Peyer's patch (tissue), 4 donors: Measurements from ENCODE around the gene ZYX. TPM values are rescaled to one million over a fixed set of nuclear protein-coding genes. Genes with fewer than 3 reads are reported as not detected.
"Not testable (repeated sequence)": the region's sequence is repeated elsewhere in the genome, so short reads cannot be mapped to it uniquely, and the experiment has no call there.

Experiments
- DNase-seq, 3 donors: peaks; one replicate each; pipeline ENCODE4 v3.0.0-alpha.2; 2017 to 2019
- H3K27ac ChIP-seq, 4 donors: fragments of 200-600 bp; sonication (generic); one replicate each; pipeline ENCODE4 v1.5.1; 2016 to 2019
- H3K27me3 ChIP-seq, 2 donors: fragments of 200-600 bp; sonication (generic); one replicate each; pipeline ENCODE4 v1.5.1; 2019
- H3K36me3 ChIP-seq, 3 donors: fragments of 200-600 bp; sonication (generic); one replicate each; pipeline ENCODE4 v1.5.1; 2016 to 2019
- H3K4me1 ChIP-seq, 4 donors: fragments of 200-600 bp; sonication (generic); one replicate each; pipeline ENCODE4 v1.5.1; 2016 to 2019
- H3K4me3 ChIP-seq, 4 donors: fragments of 200-600 bp; sonication (generic); 1 replicate in 3 of 4; 2 replicates in 1 of 4; pipeline ENCODE4 v1.5.1; 2016 to 2019; ENCODE audit warnings: mild to moderate bottlenecking in 1 of 4
- H3K9me3 ChIP-seq, 4 donors: fragments of 200-600 bp; sonication (generic); one replicate each; pipeline ENCODE4 v1.5.1; 2016 to 2019; ENCODE audit warnings: mild to moderate bottlenecking in 1 of 4
- POLR2A ChIP-seq, 2 donors: fragments of 450-650 bp; IDR thresholded peaks; one replicate each; pipeline ENCODE4 v1.5.1; 2017; ENCODE audit warnings: antibody characterized with exemption in 2 of 2, mild to moderate bottlenecking in 2 of 2, moderate library complexity in 2 of 2
- total RNA-seq, 4 donors: library from RNA; depleted of rRNA; stranded (reverse); fragments of >200 nt; gene quantifications; one replicate each; pipeline ENCODE4 v1.1.0, GENCODE V29; 2016
- TF ChIP-seq, protein P1 (sequence below), 6 experiments: fragments of 450-650 bp in 4 of 6; fragments of 200-600 bp in 2 of 6; sonication (generic) in 1 of 6; IDR thresholded peaks; one replicate each; pipeline ENCODE4 v1.5.1; 2017 to 2019; ENCODE audit warnings: antibody characterized with exemption in 6 of 6, mild to moderate bottlenecking in 3 of 6, moderate library complexity in 1 of 6

The ZYX gene
- total RNA-seq, 4 donors from 2014 or later: 47.0 to 88.0 (median 55.9) TPM

DNA sequence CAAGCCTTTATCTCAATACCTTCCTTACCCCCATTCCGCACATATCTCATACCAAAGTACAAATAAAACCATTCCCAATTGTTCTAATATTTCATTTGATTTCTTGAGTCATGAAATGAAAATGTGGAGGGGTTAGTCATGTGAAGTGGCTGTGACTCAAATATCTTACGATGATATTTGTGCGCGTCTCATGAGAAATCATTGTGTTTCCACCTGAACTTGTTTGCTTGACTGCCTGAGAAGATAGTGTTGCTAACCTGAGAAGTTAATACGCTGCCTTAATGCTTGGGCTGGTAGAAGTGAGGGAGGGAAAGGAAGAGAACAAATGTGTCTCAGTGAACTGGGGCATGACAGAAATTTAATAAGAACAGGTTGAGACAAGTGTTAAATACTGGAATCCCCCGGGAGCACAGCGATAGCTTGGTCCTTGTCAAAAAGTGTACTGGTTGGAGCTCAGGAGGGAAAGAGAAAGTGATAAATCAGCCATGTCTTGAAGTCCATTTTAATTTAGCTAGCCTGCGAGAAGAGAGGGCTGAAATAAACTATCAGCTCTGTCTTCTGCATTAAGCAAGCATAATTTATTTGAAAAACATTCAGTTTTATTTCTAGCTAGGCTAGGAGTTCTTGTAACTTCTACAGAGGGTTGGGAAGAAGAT lies 34.7 kb downstream of the ZYX start:
- Histone ChIP-seq H3K4me1 (peaks cover 0 to 7% (median 0%) of the 10 kb centered on the region in 4 donors), H3K9me3 (no peaks in the 10 kb centered on the region), H3K4me3 (no peak overlapping the region), H3K27me3 (no peaks in the 10 kb centered on the region), H3K36me3 (no peaks in the 10 kb centered on the region), H3K27ac (no peak overlapping the region)
- TF ChIP-seq, protein P1, sequence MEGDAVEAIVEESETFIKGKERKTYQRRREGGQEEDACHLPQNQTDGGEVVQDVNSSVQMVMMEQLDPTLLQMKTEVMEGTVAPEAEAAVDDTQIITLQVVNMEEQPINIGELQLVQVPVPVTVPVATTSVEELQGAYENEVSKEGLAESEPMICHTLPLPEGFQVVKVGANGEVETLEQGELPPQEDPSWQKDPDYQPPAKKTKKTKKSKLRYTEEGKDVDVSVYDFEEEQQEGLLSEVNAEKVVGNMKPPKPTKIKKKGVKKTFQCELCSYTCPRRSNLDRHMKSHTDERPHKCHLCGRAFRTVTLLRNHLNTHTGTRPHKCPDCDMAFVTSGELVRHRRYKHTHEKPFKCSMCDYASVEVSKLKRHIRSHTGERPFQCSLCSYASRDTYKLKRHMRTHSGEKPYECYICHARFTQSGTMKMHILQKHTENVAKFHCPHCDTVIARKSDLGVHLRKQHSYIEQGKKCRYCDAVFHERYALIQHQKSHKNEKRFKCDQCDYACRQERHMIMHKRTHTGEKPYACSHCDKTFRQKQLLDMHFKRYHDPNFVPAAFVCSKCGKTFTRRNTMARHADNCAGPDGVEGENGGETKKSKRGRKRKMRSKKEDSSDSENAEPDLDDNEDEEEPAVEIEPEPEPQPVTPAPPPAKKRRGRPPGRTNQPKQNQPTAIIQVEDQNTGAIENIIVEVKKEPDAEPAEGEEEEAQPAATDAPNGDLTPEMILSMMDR (IDR thresholded peaks at IDR 0.05): no peak
- no peak for DNase-seq

DNA sequence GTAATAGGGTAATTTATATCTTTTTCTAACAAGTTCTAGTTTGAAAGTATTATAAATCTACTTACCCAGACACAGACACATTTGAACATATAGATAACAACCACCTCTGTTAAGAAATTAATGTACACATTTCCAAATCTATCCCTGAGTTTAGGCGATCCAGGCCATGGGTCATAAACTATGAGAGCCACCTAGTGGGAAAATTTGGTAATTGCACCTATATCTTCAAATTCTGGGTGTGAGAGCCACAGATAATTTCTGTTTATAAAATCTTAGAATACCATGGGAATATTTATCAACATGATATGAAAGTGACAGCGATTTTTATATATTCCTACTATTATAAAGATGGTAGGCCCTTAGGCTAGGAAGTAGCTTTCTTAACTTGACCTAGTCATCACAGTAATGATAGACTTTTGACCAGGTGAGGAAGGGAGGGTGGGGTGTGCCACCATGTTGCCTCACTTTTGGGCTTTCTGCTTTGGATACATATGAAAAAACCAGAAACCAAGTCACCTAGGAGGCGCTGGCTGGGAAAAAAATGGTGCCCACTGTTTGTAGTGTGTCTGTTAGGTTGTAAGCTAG lies 35.5 kb downstream of the ZYX start:
- no peaks in the 10 kb centered on the region for H3K27me3 ChIP-seq
- H3K27ac ChIP-seq: no peak overlapping the region
- no peak for TF ChIP-seq POLR2A (IDR thresholded peaks at IDR 0.05)
- TF ChIP-seq, protein P1 (IDR thresholded peaks at IDR 0.05): peak; percentile 67 to 90 (median 82)

DNA sequence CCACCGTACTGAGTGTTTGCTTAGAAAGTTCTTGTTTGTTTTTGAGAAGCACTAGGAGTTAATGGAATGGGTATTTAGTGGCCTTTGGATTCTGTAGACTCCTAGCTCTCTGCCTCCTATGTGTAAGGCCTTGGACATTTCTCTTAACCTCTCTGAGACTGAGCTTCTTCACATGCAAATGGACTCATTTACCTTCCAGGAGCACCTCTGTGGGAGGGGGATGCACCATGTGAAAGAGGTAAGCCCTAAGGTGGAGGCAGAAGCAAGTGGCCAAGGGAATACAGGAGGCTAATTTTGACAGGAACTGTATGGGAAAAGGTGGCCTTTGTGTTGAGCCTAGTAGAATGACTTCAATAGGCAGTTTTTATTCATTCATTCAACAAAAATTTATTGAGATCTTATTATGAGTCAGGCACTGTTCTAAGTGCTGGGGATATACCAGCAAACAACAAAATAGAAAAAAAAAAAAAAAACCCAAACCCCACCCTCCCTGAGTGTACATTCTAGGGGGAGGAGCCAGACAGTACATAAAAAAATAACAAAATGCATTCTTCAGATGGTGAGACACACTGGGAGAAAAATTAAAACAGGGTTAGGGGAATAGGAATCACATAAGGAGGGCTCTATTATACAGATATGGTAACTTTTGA lies 36.7 kb downstream of the ZYX start:
- no peaks in the 10 kb centered on the region for H3K36me3 ChIP-seq
- no peaks in the 10 kb centered on the region for H3K27me3 ChIP-seq
- no peak for TF ChIP-seq POLR2A (IDR thresholded peaks at IDR 0.05)
- no peak overlapping the region for H3K4me3 ChIP-seq
- no peak for DNase-seq
- no peaks in the 10 kb centered on the region for H3K9me3 ChIP-seq
- no peak overlapping the region for H3K27ac ChIP-seq
- H3K4me1 ChIP-seq: peaks cover 0 to 4% (median 0%) of the 10 kb centered on the region in 4 donors

More for the DNA sequence above, 35.5 kb downstream of the ZYX start:
- H3K36me3 ChIP-seq: no peaks in the 10 kb centered on the region
- H3K4me3 ChIP-seq: no peak overlapping the region
- peaks cover 0 to 4% (median 0%) of the 10 kb centered on the region in 4 donors for H3K4me1 ChIP-seq
- no peaks in the 10 kb centered on the region for H3K9me3 ChIP-seq
- DNase-seq: no peak

DNA sequence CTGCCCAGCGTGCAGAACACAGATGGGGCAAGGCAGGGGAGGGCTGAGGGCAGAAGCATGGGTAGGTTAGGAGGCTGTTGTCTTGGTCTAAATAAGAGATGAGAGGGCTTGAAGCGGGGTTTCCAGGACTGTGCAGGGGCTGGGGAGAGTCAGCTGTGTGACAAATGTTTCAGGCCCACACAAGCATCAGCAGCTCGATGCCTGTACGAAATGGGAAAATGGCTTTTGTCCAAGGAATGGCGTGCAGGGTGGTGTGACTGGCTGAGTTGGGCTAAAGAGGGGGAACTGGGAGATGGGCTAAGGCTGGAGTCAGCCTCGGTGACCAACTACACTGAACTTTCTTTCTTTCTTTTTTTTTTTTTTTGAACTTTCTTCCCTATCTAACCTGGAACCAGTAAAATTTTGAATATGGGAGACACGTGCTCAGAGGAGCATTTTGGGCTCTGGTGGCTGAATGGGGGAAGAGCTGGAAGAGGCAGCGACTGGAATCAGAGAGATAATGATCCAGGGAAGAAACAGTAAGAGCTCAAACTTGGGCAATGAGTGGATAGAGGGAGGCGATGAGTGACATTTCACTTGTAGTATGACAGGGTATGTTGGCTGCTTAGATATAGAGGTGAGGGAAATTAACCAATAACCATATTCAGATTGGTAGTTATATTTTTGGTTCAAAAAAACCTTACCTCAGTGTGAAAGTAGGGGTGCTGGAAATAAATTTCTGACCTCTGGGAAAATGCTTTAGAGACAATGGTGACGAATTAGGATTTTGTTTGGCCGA lies 37.7 kb downstream of the ZYX start:
- Histone ChIP-seq H3K4me1 (peaks cover 0 to 4% (median 0%) of the 10 kb centered on the region in 4 donors), H3K9me3 (no peaks in the 10 kb centered on the region), H3K27ac (no peak overlapping the region), H3K36me3 (no peaks in the 10 kb centered on the region), H3K27me3 (no peaks in the 10 kb centered on the region), H3K4me3 (no peak overlapping the region)
- TF ChIP-seq POLR2A (IDR thresholded peaks at IDR 0.05): no peak
- TF ChIP-seq, protein P1 (IDR thresholded peaks at IDR 0.05): no peak
- no peak for DNase-seq

GRCh38 chr7:143419880-143420279 lies 38.7 kb downstream of the ZYX start:
- TF ChIP-seq, protein P1 (IDR thresholded peaks at IDR 0.05): no peak
- no peak for TF ChIP-seq POLR2A (IDR thresholded peaks at IDR 0.05)
- Histone ChIP-seq H3K27ac (no peak overlapping the region), H3K36me3 (no peaks in the 10 kb centered on the region), H3K27me3 (no peaks in the 10 kb centered on the region), H3K4me3 (no peak overlapping the region), H3K9me3 (no peaks in the 10 kb centered on the region), H3K4me1 (peaks cover 0 to 4% (median 0%) of the 10 kb centered on the region in 4 donors)
- DNase-seq: no peak

DNA sequence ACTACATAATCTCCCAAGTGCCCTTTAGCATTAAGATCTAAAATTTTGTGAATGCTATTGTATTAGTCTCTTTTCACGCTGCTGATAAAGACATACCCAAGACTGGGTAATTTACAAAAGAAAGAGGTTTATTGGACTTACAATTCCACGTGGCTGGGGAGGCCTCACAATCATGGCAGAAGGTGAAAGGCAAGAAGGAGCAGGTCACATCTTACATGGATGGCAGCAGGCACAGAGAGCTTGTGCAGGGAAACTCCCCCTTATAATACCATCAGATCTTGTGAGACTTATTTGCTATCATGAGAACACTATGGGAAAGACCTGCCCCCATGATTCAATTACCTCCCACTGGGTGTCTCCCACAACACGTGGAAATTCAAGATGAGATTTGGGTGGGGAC lies 39.5 kb downstream of the ZYX start:
- not testable (repeated sequence) for H3K4me1 ChIP-seq, H3K27ac ChIP-seq, DNase-seq

More for the DNA sequence above, 39.5 kb downstream of the ZYX start:
- H3K9me3 ChIP-seq, H3K4me3 ChIP-seq, H3K27me3 ChIP-seq, H3K36me3 ChIP-seq: not testable (repeated sequence)
